GM19467 (cell line): Measurements from ENCODE around the gene GPR65.
"Not testable (repeated sequence)": the region's sequence is repeated elsewhere in the genome, so short reads cannot be mapped to it uniquely, and the experiment has no call there.

ENCODE experiments used
- ATAC-seq: cut with Tn5 transposase; IDR thresholded peaks from one replicate; pipeline ENCODE4 v1.9.1; 2021; ENCODE audit warnings: mild to moderate bottlenecking, moderate library complexity; ENCODE audit not compliant: unreplicated experiment

Gene GPR65

GRCh38 chr14:88003425-88003824 lies 1.5 kb upstream of the GPR65 start:
- no peak for ATAC-seq

DNA sequence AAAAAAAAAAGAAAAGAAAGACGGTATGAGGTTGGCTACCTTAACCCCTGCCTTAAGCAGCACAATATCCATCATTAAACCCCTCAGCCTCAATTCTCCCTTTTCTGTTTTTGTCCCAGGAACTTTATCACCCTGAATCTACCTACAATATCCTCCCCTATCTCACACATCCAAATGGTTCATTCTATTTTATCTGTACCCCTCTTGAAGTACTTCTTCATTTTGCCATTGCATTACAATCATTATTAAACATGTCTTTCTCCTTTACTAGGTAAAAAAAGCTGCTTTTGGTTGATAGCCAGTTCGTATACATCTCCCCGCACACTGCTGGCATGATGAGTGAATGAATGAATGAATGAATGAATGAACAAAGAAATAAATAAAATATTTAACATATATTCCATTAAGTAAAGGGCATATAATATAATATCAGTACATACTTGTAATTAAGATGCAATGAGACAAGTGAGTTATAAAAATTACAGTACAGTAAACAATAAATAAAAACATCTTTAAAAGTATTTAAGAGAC lies 364 bp upstream of the GPR65 start:
- no peak for ATAC-seq

DNA sequence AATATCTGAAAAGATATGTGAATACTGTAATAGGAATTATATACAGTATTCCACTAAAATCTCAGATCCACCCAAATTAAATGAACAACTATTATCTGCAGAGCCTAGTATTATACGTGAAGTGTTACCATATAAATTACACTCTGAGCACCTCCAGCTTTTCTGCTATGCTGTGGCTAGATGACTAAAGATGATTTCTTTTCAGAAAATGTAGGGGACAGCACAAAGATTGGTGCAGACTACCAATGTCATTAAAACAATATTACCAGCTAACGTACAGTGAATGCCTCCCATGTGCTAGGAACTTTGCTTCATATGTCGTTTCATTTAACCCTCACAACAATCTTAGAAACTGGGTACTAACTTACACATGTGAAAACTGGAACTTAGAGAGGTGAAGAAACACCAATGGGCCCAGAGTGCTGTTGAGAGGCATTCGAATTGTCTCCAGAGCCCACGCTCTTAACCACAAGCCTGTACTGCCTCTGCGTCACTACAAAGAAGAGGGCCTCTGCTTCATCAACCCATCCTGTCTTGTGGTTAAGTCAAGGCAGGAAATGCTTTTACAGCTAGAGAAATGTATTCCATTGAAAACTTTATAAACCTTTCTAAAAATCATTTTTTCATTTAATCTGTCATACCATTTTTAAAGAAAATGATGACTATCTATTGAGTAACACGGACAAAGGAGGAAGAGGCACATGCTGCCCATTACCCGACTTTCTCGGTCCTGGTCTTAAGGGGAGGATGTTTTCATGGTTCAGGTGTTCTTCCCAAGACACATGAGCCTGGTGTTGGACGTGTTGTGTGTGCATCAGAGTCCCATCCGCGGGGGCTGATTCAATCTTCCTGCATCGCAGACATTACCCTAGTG lies 1.3 kb downstream of the GPR65 start:
- peak; percentile 87 for ATAC-seq

- no peak for ATAC-seq
These were observed 2.7 kb downstream of the GPR65 start for GRCh38 chr14:88007608-88008007.

DNA sequence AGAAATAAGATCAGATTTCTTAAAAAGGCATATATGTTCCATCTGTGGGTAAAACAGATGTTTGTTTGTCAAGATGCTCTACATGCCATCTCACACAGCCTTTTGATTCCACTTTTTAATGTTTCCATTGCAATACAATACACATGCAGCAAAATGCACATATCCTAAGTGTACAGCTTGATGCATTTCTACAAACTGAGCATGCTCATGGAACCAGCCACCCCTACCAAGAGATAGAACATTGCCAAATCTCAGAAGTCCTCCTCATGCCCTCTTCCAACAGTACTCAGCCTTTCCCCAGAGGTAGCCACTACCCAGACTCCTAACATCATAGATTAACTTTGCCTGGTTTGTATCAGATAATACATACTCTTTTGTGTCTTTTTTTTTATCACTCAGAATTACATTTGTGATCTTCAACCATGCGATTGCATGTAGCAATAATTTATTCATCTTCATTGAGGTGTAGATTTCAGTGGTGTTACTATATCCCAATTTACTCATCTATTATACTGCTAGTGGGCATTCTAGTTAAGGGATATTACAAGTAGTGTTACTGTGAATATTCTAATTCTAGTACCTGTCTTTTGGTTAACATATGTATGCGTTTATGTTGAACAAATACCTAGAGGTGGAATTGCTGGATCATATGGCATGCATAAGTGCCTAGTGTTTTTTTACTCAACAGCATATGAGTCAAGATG lies 3.3 kb downstream of the GPR65 start:
- no peak for ATAC-seq

DNA sequence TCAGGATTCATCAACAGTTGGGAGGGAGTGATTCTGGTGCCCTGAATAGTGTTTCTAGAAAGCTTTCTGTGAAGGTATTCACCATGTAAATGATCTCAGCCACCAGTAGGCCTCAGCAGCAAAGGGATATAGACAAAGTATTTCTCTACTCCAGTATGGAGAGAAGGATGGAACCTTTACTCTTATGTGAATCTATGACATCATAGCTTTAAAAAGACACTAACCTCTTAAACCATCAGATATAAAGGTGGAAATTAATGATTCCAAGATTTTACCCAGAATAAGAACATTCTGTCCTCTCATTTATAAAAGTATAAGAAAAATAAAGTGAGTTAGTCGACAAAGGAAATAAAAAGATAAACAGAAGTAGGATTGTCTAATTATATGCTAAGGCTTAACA lies 4.6 kb downstream of the GPR65 start:
- ATAC-seq = no peak

- no peak for ATAC-seq
These were observed 5.4 kb downstream of the GPR65 start for GRCh38 chr14:88010331-88010730.

- no peak for ATAC-seq
These were observed 7.6 kb downstream of the GPR65 start for GRCh38 chr14:88012495-88012894.

DNA sequence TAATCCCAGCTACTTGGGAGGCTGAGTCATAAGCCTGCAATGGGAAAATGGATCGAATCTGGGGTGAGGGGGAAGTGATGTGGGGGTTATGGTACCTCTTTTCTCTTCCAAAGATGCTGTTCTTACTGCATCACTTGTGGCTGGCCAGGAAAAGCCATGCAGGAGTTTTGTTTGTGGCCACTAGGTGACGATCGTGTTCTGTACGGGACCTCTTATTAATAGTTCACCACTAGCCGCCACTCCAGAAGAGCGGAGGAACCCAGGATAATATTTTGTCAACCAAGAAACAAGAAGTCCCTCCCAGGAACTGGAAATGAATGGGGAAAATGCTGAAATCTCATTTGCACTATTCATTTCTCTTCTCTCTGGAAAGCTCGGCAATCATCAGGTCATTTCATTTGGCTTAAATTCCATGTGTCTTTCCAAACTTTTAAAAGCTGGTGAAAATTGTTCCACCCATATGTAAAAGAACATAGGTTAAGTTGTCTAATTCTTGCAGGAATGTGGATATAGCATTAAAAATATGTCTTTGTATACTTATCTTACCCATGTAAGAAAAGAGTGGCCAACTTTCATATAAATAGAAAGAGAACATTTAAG lies 8.9 kb downstream of the GPR65 start:
- ATAC-seq = peak; percentile 89

DNA sequence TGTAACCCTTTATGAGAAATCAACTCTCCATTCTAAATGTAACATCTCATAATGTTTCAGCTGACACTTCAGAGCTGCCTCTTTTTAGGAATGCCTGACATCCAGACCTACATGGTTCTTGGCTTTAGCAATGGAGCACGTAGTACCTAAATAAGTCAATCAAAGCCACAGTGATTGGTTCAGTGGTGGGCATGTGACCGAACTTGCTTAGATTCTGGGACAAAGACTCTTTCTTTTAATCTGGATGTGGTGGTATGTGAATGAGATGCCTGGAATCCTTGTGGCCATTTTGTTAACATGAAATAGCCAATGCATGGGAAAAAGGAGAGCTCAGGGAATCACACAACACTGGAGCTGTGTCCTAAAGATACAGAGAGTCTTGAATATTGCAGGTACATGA lies 11.8 kb downstream of the GPR65 start:
- ATAC-seq = no peak

DNA sequence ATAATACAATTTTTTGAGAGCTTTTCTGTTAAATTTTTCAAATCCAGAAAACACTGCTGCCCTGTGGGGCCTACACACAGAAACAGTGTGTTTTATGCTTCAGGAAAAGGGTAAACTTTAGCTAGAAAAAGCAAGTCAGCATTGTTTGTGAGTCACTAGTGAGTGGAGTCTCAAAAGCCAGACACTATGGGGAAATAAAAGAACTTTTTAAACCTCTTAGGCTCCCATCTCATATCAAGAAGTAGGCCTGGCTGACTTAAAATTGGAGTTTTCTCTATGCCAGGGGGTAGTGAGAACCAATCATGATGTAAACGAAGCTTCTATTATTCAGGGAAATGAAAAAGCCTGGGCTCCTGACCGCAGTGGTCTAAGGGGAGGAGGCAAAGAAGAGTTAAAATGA lies 12.6 kb downstream of the GPR65 start:
- no peak for ATAC-seq

DNA sequence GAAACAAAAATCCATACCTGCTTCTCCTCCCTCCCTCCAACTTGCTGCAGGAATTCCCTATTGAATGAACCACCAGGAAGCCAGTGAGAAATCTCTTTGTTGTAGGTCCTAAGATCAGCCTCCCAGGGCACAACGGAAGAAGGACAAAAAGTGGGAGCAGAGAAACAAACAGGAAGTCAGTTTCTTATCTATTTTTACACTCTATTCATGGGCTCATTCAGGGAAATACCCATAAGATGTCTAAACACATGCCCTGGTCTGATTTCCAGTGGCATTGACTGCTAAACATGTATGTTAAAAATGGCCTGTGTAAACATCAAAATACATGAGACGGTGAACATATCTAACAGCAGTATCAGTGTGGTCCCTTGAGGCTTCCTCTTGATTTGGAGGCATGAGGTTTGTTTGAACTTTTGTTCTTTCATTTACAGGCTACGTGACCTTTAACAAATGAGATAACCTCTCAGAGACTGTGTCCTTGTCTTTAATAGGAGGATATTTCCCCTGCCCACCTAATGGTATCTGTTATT lies 18.8 kb downstream of the GPR65 start:
- ATAC-seq = no peak

DNA sequence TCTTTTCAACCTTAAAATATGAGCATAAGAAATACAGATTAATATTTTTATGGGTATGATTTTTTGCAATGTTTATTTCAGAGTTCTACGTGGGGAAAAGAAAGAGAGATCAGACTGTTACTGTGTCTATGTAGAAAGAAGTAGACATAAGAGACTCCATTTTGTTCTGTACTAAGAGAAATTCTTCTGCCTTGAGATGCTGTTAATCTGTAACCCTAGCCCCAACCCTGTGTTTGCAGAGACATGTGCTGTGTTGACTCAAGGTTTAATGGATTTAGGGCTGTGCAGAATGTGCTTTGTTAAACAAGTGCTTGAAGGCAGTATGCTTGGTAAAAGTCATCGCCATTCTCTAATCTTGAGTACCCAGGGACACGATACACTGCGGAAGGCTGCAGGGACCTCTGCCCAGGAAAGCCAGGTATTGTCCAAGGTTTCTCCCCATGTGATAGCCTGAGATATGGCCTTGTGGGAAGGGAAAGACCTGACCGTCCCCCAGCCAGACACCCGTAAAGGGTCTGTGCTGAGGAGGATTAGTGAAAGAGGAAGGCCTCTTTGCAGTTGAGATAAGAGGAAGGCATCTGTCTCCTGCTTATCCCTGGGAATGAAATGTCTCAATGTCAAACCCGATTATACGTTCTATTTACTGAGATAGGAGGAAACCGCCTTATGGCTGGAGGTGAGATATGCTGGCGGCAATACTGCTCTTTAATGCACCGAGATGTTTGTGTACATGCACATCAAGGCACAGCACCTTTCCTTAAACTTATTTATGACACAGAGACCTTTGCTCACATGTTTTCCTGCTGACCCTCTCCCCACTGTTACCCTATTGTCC lies 19.5 kb downstream of the GPR65 start:
- not testable (repeated sequence) for ATAC-seq

GRCh38 chr14:88025313-88025712 lies 20.4 kb downstream of the GPR65 start:
- no peak for ATAC-seq

DNA sequence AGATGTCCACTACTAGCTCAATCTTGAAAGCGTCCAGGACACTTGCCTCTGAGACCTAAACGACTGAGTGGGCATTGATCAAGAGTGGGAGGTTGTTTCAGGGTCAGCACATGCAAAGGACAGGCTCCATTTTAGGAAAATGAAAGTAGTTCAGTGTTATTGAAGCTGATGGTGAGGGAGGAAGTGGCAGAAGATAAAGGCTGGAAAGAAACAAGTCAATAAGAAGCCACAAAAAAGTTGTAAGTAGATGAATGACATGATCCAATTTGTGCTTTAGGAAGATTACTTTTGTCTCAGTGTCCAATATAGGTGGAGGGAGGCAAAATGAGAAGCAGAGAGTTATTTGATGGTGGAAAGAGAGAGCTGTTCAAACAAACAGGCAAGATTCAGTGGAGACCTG lies 22.0 kb downstream of the GPR65 start:
- peak; percentile 56 for ATAC-seq

- ATAC-seq = no peak
These were observed 24.6 kb downstream of the GPR65 start for GRCh38 chr14:88029500-88029899.

GRCh38 chr14:88030079-88030478 lies 25.1 kb downstream of the GPR65 start:
- ATAC-seq = no peak

DNA sequence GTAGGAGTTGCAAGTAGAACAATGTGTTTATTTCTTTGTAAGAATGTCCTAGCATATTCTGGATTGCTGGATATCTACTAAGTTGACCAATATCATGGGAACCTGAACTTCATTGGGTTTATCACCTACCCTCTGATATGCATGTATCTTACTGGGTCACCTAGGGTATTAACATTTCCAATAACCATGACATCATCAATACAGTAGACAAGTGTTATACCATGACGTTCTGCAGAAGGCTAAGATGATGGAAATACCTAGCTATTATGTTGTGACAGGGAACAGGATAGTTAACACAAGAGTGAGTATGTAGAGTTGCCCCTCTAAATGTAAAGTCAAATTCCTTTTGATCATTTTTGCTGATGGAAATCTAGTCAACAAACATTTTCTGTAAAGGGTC lies 26.0 kb downstream of the GPR65 start:
- ATAC-seq = no peak

DNA sequence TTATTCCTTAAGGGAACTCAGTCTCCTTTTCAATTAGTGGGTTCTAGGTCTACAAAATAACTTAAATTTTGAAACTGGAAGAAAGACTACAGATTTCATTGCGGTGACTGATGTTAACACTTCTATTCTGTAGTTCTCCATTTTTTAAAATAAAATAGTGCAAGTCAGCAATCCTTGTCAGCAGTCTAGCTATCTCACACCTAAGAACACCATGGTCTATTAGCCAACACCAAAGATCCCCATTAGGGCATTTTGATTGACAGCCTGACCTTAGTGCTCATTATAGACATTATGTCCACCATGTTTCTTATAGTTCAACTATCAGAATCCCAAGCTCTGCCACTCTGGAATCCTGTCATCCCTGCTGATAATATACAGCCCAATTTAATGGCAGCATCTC lies 27.4 kb downstream of the GPR65 start:
- no peak for ATAC-seq

GRCh38 chr14:88034076-88034475 lies 29.1 kb downstream of the GPR65 start:
- no peak for ATAC-seq

GRCh38 chr14:88036422-88036821 lies 31.5 kb downstream of the GPR65 start:
- ATAC-seq = no peak
